ENCODE results near the gene FER1L5.

The FER1L5 gene

DNA sequence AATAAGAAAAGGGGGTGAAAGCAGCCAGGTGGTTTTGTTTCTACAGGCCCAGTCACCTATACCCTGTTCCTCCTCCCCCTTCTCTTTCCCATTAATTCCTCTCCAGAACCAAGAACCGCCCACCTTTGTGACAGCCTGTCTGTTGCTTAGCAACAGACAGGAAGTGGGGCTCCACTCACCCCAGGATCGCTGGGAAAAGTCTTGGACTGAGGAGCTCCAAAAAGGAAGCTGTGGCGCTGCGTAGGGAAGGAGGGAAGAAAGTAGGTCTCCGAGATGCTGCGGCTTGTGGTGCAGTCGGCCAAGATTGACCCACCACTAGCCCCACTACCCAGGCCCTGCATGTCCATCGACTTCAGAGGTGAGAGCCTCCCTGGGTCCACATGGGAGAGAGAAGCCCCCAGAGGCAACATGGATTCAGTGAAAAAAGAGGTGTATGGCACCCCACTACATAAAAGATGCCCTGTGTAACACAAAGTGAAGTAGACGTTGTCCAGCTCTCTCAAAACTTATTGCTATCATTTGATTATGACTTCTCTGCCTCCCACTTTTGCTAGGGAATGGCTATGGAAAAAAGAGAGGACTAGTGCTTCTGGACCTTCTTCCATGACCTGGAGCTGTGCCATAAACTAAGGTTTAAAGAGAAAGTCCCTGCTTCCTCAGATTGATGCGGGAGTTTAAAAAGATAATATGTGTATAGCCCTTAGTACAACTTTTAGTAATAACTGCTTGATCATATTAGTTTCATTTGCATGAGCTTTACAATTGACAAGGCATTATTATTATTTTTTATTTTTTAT is at the start of gene FER1L5:
TSS of gene FER1L5 (plus strand) at position 201 of the 797 bp plus-strand sequence. CDS start at position 274, 73 bp downstream.
- DNase-seq = peak; percentile 80

DNA sequence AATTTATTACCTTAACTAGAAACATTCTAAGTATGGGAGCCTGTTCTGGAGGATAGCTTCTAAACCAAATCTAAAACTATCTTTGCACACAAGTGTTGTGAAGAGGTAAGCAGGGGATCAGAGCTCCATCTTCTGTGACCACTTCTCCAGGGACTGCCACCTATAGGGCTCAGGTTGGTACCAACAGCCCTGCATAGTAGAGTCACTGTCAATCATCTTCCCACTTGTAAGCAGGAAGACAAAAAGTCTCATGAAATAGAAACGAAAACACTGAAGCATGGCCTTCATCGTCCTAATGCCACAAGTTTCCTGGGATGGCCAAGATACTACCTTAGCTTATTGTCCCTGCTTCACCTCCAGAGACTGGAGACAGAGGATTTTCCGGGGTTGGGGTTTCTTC is 48.3 kb upstream of the FER1L5 start:
- no peak for DNase-seq

DNA sequence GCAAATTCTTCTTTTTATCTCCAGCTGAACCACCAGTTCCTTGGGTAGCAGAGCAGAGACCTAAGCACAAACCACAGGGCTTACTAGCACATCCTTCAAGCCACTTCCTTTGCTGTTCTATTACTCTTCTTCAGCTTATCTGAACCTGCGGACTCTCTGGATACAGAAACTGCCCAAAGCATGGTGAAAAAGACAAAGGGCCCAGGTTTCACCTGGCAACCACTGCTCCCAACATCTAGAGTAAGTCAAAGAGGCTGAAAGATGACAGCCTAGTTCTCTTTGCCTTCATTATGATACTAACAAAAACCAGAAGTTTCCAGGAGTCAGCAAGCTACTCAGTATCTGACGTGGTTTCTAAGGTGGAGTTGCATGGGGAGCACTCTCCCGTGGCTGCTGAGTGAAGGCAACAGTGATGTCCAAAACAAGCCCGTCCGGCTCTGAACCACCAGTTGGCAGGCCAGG is 47.8 kb upstream of the FER1L5 start:
- no peak for DNase-seq

DNA sequence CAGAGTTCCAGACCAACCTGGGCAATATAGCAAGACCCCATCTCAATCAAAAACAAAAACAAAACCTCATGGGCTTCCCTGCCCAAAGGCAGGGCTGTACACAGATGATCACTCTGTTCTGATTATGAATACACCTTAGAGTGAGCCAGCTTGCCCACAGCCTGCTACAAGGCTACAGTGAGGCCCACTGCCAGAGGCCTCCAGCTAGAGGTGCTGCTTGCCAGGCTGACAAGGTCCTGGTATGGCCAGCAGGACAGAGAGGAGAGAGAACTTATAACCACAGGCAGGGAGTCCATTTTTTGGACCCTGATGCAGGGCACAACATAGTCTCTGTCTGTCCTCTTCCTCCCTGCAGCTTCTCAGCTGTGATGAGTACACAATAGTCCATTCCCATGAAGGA is 46.0 kb upstream of the FER1L5 start:
- DNase-seq = no peak

DNA sequence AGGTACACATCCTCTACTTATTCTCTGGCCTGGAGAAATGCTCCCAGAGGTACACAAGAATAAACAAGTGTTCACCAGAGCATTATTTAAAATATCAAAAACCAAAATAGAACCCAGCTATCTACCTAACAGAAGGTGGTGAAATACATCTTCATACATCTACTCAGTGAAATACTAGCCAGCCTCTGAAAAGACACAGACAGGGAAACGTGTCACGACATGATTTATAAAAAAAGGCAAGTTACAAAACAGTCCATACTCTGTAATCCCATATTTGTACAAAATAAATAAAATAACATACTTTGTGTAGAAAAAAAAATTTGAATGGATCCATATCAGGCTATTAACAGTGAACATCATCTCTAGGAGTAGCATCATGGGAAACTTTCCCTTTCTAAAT is 42.6 kb upstream of the FER1L5 start:
- DNase-seq = no peak

DNA sequence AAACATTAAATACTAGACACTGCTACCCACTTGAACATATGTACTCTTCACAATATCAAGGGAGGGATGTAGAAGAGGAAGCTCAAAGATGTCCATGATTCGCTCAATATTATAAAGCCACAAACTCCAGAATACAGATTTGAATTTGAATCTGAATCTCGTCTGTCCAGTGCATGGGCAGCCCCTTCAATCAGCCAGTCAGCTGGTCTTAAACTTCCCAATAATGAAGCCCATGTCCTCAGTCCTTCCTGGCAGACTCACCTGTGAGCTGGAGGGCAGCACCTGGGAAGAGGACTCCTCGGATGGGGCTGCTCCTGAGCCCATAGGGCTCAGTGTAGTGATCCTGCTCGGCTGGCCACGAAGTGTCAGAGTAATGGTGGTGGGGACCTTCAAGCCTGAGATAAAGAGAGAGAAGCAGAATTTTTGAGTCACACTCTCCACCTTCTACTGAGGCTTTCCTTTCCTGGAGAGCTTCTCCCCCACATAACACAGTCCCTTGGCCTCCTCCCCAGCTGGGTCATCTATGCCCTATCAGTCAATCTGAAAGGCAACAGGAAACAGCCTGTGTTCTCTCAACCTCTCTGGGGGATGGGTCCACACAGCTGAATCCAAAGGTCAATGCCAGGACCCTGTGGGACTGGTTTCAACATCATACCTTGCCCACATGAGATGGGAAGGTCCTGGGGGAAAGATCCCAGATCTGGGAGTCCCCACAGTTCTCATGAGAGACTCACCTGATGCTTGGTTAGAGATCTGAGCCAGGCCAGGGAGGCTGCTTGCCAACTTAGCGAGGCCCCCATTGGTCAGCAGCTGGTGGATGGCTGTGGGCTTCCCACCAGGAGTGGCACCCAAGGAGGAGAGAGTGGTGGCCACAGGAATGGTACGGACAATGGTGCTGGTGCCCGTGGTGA is 40.9 kb upstream of the FER1L5 start:
- DNase-seq = no peak

DNA sequence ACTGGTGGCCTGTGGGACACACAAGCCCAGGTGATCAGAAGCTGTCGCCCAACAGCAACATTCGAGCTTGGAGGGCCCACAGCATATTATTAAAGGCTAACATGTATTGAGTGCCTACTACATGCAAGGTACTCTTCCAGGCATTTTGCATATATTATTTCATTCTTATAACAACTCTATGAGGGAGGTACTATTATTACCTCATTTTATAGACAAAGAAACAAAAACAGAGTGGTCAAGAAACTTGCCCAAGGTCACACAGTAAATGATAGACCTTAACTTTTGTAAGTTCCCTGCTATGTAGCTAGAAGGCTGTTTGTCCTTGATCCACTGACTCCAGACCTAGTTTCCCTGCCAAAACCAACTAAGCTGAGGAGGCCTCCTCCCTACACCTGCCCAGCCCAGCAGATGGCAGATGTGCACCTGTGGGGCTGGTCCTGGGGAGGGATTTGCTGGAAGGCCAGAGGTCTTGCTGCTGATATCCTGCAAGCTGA is 40.2 kb upstream of the FER1L5 start:
- no peak for DNase-seq

DNA sequence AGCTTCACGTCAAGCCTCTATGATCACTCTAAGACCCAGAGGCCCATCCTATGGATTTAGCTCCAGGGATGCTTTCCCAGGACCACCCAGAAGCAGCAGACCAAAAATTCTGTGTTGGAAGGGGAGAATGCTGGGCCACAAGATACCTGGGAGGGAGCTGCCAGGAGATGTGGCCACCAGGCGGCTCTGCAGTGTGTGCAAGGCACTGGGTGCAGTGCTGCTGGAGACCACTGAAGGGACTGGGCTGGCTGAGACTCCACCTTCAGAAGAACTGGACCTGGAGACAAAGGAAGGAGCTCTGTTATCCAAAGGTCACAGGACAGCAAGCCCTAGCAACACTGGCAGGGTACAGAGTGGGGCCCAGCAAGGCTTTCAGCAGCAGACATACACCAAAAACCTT is 38.5 kb upstream of the FER1L5 start:
- DNase-seq = no peak

DNA sequence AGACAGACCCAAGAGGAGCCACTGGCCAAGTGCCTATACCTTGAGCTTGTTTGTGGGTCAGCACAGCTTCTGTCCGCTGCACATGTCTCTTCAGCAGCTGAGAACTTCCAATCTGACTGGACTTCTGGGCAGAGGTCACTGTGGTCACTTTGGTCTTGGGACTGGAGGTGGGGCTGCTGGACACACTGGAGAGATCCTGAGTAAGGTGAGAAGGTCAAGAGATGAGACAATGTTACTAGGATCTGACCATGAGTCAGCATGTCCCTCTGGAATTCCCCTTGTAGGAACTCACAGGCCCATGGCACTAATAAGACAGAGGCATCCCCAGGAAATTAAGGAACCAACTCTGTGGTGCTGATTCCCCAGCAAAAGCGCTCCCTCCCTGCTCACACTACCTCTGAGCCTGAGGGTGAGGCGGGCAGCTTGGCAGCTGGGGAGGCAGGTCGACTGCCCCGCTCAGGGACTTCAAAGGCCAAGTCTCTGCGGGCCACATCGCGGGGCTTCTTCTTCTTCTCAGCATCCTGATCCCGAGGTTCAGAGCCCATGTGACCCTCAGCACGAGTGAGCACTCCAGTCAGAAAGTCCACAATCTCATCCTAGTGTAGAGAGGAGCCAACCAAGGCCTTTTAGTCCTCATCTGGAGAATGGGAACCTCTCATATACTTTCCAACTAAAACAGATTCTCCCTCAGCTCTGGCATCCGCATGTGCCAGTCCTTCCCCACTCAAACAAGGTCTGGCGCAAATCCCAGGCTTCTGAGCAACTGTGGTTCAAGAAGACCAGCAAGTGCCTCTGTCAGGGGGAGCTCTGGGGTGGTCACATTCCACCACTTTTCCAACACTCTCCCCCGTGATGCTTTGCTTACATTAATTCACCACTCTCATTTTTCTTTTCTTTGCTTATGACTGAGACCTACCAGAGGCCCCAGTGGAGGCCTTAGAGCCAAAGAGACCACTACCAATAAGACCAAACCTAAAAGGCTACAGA is 33.8 kb upstream of the FER1L5 start:
- DNase-seq = peak; percentile 80

DNA sequence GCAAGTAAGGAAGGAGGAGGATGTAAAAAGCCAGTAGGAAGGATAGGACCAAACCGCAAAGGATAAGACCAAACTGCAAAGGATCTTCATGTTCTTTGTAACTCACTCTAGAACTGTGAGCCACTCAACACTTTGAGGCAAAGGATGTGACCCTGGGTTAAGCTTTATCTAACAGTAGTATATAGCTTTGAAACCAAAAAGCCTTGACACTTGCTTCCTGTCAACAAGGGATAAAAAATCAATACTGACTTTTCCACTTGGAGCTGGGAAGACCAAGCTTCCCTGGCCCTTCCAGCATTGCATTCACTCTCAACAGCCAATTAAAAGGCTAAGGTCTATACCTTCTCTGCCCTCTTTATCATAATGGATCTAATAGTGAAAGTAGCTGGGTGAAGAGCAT is 26.4 kb upstream of the FER1L5 start:
- no peak for DNase-seq

DNA sequence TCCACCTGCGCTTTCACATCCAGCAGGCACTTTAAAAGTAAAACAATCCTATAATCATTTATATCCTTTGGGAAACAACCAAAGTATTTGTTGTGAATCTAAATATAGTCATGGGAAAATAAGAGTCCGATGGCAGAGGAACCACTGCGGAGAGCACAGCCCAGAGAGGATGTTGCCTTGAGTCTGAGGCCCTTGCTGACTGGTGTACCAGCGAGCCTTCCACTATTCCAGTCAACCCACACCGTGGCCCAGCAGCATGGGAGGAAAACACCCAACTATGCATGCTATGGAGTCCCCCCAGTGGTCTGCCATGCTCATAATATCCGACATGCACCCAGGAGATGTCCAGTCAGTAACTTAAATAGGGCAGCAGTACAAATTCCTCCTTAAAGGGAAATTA is 26.0 kb upstream of the FER1L5 start:
- DNase-seq = no peak

DNA sequence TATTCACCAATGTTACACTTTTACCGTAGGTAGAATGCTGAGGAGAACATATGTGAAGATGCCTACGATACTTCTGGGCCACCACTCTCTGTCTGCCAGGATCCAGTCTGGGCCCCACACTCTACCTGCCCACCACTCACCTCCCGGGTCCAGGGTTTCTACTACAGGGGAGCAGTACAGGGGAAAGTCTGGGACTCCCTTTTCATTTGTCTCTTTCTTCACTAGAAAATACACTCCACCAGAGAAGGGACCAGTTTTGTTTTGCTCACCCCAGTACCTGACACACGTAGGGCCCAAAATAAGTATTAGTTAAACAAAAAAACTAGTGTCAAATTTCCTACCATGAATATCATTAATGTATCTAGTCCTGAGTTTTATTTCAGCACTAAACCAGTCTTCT is 25.6 kb upstream of the FER1L5 start:
- DNase-seq = no peak

DNA sequence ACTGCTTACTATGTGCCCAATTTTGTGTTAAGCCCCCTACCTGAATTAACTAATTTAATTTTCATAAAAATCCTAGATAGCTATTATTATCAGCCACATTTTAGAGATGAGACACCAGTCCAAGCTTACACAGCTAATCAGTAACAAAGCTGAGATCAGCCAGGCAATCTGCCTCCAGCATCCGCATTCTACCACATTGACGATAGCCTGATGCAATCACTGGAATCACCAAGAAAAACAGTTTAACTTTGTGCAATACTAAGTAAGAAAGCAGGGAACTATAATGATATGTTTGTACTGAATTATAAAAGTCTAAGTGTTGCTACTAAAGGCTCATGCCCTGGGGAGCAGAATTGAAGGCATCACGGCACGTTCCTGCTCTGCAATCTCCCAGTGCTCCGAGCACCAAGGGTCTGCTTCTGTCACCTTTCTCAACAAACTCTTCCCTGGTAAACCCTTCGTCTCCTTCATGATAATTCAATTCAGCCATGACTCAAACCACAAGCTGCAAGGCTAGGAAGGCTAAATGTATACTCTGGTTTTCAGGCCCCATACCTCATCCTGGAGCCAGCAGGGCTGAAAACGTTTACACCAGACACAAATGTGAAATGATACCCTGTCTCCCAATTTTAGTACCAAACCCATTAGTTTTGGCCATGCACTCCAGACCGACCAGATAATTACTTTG is 23.8 kb upstream of the FER1L5 start:
- DNase-seq = no peak

DNA sequence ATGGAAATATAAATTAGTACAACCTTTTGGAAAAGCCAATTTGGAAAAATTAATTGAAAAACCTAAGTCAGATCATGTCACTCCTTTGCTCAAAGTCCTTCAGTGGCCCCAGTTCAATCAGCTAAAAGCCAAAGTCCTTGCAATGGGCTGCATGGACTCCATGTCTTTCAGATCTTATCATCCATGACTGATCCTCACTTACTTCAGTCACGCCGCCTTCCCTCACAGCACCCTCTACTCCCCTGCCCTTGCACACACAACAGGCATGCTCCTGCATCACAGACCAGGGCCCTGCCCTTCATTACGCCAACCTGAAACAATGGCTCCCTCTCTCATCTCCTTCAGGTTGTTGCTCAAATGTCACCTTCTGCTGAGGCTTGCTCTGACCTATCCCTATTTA is 20.0 kb upstream of the FER1L5 start:
- DNase-seq = no peak

DNA sequence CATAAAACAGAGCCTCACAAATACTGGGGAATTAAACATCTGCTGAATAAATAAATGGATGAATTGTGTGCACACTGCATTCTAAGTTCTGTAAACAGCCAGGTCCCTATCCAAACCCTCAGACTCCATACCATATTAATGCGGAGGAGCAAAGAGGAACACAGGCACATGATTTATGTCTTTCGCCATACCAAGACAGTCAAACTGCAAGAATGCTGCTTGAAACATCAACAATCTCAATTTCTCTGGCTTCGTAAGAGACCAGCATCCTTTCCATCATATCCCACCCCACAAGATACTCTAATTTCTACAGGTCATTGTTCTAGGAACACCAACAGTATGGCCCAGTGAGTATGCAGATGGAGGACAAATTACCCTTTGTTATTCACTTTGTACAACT is 19.4 kb upstream of the FER1L5 start:
- no peak for DNase-seq

DNA sequence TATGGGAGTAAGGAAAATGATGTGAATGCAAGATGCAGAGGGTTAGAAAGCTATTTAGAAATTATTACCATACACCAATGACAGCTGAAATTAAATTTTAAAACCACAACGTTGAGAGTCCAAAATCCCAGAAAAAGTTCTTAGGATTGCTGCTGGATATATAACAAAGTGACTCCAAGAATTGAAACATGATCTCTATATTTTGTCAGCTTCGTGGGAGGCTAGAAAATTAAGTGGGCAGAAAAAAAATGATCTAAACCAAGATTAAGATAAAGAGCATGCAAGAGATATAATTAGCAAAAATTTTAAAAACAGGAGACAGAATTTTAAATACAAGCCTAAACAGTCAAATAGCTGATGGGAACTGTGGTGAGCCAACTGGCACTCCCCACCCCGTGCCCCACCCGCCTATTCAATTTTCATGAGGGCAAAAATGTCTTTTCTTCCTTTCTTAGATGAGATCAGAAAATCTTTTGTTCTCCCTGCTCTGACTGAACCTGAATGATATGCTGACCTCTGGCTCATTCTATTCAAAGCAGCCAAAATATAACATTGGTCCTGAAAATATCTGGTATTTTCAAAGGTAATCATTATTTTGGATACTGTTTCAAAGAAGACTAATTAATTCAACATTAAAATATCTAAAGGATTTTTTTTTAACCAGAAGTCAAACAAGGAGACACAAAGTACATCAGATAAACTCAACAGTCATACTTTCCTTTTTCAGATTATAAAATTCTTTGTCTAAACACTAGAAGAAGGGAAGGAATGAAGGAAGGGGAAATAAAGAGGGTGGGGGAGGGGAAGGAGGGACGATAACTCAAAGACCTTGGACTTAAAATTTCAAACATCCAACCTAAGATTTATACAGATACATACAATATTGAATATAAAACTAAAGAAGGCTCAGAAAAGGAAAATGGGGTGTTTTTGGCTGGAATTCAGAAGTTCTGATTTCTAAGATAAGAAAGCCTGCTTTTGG is 16.7 kb upstream of the FER1L5 start:
- DNase-seq = no peak

DNA sequence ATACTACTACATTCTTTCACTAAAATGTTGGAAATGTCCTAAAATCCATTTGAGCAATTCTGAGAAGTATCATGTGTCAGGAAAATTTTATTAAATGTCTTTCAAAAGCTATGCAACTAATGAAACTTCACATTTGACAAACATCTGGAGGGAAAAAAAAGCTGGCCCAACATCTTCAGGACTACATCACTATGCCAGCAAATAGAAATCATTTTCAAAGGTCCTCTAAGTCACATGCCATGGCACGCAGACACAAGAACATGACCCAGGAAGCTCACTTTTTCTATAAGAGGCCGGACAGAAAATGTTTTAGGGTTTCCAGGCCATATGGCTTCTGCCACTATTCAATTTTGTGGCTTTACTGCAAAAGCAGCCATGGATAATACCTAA is 16.0 kb upstream of the FER1L5 start:
- no peak for DNase-seq

DNA sequence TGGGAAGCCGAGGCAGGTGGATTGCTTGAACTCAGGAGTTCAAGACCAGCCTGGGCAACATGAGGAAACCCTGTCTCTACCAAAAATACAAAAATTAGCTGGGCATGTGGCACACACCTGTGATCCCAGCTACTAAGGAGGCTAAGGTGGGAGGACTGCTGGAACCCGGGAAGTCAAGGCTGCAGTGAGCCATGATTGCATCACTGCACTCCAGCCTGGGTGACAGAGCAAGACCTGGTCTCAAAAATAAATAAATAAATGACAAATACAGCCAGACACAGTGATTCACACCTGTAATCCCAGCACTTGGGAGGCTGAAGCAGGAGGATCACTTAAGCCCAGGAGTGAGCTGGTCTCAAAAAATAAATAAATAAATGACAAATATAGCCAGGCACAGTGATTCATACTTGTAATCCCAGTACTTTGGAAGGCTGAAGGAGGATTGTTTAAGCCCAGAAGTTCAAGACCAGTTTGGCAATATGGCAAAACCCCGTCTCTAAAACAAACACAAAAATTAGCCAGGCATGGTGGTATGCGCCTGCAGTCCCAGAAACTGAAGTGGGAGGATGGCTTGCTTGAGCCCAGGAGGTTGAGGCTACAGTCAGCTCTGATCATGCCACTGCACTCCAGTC is 10.6 kb upstream of the FER1L5 start:
- DNase-seq = peak; percentile 60

DNA sequence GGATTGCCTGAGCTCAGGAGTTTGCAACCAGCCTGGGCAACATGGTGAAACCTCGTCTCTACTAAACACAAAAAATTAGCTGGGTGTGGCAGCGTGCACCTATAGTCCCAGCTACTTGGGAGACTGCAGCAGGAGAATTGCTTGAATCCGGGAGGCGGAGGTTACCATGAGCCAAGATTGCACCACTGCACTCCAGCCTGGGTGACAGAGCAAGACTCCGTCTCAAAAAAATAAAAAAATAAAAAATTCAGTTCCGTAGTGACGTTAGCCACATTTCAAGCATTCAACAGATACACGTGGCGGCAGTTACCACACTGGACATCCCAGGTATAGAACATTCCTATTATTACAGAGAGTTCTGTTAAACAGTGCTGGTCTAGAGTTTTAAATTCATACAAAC is 8.9 kb upstream of the FER1L5 start:
- DNase-seq = no peak

DNA sequence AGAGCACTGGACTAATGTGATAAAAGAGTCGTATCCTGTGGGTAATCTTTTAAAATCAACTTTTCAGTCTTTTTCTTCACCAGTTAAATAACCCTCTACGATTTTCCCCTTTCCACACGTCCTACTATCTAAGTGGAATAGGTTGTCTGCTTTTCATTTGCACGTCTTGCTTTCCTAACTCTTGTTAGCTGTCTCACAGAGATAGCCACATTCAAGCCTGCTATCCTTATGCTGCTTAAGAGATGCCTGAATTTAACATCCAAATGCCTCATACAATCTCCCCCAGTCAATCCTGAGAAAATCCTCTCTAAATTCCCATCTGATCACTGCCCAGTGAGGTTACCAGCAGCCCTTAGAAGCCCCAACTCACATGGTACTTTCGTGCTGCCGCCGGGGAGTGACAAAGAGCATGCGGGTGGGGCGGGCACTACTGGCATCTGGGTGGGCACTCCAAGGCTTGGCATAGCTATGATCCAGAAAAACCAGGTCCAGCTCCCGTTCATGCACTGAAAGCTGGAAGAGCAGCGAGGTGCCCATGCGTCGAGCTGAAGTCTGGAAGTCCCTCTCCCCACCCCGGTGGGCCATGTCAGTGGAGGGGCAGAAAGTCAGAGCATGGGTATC is 5.9 kb upstream of the FER1L5 start:
- DNase-seq = no peak
